Nephron (organoid): ENCODE measurements around the gene AP2B1.
"Not testable (repeated sequence)": the region's sequence is repeated elsewhere in the genome, so short reads cannot be mapped to it uniquely, and the experiment has no call there.

Experiments used
- H3K27ac Mint-ChIP-seq, 3 experiments: 2 replicates each; pipeline ENCODE4 v1.8.0; 2020; ENCODE audit warnings: mixed read lengths in 3 of 3, mild to moderate bottlenecking in 2 of 3, moderate library complexity in 1 of 3
- H3K27me3 Mint-ChIP-seq: 2 replicates; pipeline ENCODE4 v1.8.0; 2021; ENCODE audit warnings: low read depth, mild to moderate bottlenecking, moderate library complexity, mixed read lengths
- H3K36me3 Mint-ChIP-seq: 2 replicates; pipeline ENCODE4 v1.8.0; 2020; ENCODE audit warnings: low read depth, mixed read lengths
- H3K4me1 Mint-ChIP-seq: 2 replicates; pipeline ENCODE4 v1.8.0; 2020; ENCODE audit warnings: mixed read lengths
- H3K4me3 Mint-ChIP-seq, 3 experiments: 2 replicates each; pipeline ENCODE4 v1.8.0; 2020; ENCODE audit warnings: mild to moderate bottlenecking in 3 of 3, mixed read lengths in 3 of 3, moderate library complexity in 2 of 3
- H3K9me3 Mint-ChIP-seq: 2 replicates; pipeline ENCODE4 v1.8.0; 2020; ENCODE audit warnings: mixed read lengths
- CTCF ChIP-seq, 3 experiments: fragments of 200-600 bp; sonication (generic); IDR thresholded peaks; one replicate each; pipeline ENCODE4 v1.5.0; 2021; ENCODE audit warnings: antibody characterized with exemption in 3 of 3; ENCODE audit not compliant: unreplicated experiment in 3 of 3

Gene AP2B1

GRCh38 chr17:35553310-35553709 is 33.8 kb upstream of the AP2B1 start:
- Mint-ChIP-seq H3K4me1 (no peaks in the 10 kb centered on the region), H3K4me3 (no peak overlapping the region), H3K27me3 (peaks cover 55% of the 10 kb centered on the region), H3K36me3 (no peaks in the 10 kb centered on the region), H3K9me3 (no peaks in the 10 kb centered on the region), H3K27ac (no peak overlapping the region)
- no peak for TF ChIP-seq CTCF (IDR thresholded peaks at IDR 0.05; ENCODE audit: unreplicated experiment in 3 of 3)

- H3K27me3 Mint-ChIP-seq, result peaks cover 46% of the 10 kb centered on the region
- no peaks in the 10 kb centered on the region for H3K9me3 Mint-ChIP-seq
- H3K4me3 Mint-ChIP-seq, result no peak overlapping the region
- no peaks in the 10 kb centered on the region for H3K4me1 Mint-ChIP-seq
- TF ChIP-seq CTCF (IDR thresholded peaks at IDR 0.05; ENCODE audit: unreplicated experiment in 3 of 3), result no peak
- no peaks in the 10 kb centered on the region for H3K36me3 Mint-ChIP-seq
- H3K27ac Mint-ChIP-seq, result no peak overlapping the region
Measured at GRCh38 chr17:35554668-35555067, 32.5 kb upstream of the AP2B1 start.

- Mint-ChIP-seq H3K9me3 (no peaks in the 10 kb centered on the region), H3K4me3 (no peak overlapping the region), H3K27ac (no peak overlapping the region), H3K36me3 (no peaks in the 10 kb centered on the region), H3K27me3 (peaks cover 41% of the 10 kb centered on the region), H3K4me1 (no peaks in the 10 kb centered on the region)
- no peak for TF ChIP-seq CTCF (IDR thresholded peaks at IDR 0.05; ENCODE audit: unreplicated experiment in 3 of 3)
Measured at GRCh38 chr17:35555691-35556090, 31.4 kb upstream of the AP2B1 start.

- Mint-ChIP-seq H3K4me1 (no peaks in the 10 kb centered on the region), H3K9me3 (no peaks in the 10 kb centered on the region), H3K27ac (no peak overlapping the region), H3K27me3 (peaks cover 36% of the 10 kb centered on the region), H3K4me3 (no peak overlapping the region), H3K36me3 (no peaks in the 10 kb centered on the region)
- TF ChIP-seq CTCF (IDR thresholded peaks at IDR 0.05; ENCODE audit: unreplicated experiment in 3 of 3), result no peak
Measured at GRCh38 chr17:35557353-35557752, 29.8 kb upstream of the AP2B1 start.

GRCh38 chr17:35559495-35560210 is 27.5 kb upstream of the AP2B1 start:
- Mint-ChIP-seq H3K4me1 (no peaks in the 10 kb centered on the region), H3K27ac (no peak overlapping the region), H3K36me3 (no peaks in the 10 kb centered on the region), H3K4me3 (no peak overlapping the region), H3K27me3 (peaks cover 30% of the 10 kb centered on the region), H3K9me3 (no peaks in the 10 kb centered on the region)
- TF ChIP-seq CTCF (IDR thresholded peaks at IDR 0.05; ENCODE audit: unreplicated experiment in 3 of 3), result no peak

GRCh38 chr17:35560703-35561102 is 26.4 kb upstream of the AP2B1 start, which contains the start of gene SLFN14:
Gene SLFN14, minus strand, starts transcription at chr17:35560819. Its CDS starts 2,757 bp downstream, at chr17:35558062.
- Mint-ChIP-seq H3K36me3 (no peaks in the 10 kb centered on the region), H3K9me3 (no peaks in the 10 kb centered on the region), H3K27me3 (peaks cover 30% of the 10 kb centered on the region), H3K27ac (no peak within 1 kb of the TSS), H3K4me3 (no peak within 1 kb of the TSS), H3K4me1 (no peaks in the 10 kb centered on the region)
- no peak for TF ChIP-seq CTCF (IDR thresholded peaks at IDR 0.05; ENCODE audit: unreplicated experiment in 3 of 3)

- H3K36me3 Mint-ChIP-seq, H3K4me1 Mint-ChIP-seq, H3K9me3 Mint-ChIP-seq, H3K27ac Mint-ChIP-seq, H3K4me3 Mint-ChIP-seq: not testable (repeated sequence)
- peaks cover 26% of the 10 kb centered on the region for H3K27me3 Mint-ChIP-seq
Measured at GRCh38 chr17:35563181-35563580, 23.9 kb upstream of the AP2B1 start.
